Measurements from ENCODE around the gene IFI6.
"Not testable (repeated sequence)": the region's sequence is repeated elsewhere in the genome, so short reads cannot be mapped to it uniquely, and the experiment has no call there.

The IFI6 gene

DNA sequence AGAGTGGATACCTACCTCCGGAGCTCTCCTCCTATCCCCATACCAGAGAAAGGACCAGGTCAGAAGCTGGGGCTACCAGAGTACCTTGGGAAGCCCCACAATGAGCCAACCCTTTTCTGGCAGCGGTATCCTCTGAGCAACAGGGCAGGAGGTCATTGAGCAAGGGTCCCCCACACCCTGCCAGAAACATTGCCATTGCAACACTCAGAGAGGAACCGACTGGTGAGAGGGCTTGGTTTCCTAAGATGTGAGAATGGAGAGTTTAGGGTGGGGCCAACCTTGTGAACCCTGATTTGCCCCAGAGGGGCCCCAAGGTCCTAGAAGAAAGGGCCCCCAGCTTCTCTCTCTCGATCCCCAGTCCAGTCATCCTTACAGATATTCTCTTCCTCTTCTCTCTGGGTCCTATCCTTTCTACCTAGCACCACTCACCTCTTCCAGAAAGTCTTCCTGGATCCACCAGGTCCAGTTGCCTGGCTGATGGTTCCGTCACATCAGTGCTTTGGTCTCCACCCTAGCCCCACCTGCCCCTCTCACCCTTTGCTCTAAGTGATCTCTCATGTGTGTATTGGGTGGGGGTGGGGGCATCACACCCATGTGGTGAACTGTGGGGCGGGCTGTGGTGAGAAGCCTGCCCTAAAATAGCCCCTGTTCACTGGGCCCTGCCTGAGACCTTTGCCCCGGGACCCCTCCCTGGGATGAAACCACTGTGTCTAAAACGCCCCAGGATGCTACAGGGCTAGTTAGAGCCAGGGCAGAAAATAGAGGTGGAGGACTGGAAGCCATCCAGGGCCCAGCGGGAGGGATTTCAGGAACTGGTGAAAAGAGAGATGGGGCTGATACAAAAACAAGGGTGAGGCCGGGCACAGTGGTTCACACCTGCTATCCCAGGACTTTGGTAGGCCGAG lies 45.7 kb downstream of the IFI6 start:
- DNase-seq, result peak; percentile 98

DNA sequence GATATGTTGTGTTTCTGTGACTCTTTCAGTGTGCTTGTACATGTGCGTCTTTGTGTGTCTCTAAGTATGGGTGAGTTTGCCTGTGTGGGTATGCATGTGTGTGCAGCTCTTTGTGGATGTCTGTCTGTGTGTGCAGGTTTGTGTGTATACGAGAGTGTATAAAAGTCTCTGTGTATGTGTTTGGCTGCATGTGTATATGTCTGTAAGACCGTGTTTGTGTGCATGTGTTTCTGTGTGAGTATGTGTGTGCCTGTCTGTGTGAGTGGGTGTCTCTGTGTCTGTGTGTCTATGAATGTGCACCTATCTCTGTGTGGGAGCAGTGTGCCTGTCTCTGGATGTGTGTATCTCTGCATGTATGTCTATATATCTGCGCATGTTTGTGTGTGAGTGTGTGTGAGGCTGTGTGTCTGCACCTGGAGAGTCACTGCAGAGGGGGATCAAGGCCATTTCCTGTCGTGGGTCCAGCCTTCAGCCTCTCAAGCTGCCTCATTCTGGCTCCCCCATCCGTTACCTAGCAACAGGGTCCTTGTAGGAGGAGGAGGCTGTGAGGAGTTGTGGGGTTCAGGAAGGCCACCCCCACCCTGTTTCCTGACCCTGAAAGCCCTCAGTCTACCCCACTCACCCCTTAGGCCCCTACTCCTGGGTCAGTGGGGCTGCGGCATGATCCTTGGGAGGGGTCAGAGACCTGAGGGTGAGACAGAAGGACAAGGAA lies 47.4 kb downstream of the IFI6 start:
- DNase-seq, result no peak

DNA sequence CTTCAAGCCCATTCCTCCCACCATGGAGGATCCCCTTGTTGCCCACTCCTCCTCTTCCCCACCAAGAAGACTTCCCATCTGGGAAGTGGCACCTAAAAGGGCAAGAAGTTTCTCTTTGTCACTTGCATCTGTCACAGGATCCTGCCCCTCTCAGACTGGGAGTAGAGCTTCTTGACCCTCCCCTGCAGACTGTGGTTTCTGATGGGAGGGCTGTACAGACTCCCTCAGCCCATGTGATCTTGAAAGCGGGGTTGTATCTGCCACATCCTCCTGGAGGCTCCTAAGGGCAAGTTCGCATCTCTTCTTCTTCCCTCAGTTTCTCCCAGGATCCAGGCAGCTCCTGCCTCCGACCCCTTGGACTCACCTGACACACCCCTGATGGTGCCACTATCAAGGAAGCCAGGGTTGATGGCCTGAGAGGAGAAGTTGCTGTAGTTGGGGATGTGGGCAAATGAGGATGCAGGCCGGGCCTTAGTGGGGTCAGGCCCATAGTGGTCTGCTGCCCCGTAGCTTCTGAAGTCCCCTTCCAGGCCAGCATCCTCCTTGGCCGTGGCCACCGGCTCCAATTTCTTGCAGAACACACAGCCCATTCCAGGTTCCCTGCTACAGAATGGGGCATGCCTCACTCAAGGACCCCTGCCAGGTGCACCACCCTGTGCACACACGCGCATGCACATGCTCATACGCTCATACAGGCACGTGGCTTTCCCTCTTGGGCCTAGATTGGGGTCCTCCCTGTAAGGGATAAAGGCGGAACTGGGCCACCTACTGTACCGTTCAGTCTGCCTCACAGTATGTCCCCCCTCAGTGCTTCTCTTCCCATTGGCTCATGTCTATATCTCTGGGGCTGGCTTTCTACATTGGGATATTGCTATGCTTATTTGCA lies 48.4 kb downstream of the IFI6 start:
- peak; percentile 45 for DNase-seq

DNA sequence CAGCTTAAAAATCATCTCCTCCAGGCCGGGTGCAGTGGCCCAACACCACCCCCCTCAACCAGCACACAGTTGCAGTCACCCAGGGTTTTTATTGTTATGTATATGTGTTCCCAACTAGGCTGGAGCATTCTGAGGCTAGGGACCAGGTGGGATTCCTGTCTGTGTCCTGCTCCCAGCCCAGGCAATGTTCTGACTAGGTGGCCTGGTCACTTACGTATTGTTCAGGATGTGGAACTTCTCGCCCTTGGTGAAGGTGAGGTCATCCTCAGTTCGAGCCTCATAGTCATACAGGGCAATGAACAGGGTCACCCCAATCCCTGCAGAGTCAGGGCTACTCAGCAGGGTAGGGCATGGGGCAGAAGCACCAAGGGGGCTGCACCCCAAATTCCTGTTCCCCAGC lies 49.2 kb downstream of the IFI6 start:
- peak; percentile 56 for DNase-seq

DNA sequence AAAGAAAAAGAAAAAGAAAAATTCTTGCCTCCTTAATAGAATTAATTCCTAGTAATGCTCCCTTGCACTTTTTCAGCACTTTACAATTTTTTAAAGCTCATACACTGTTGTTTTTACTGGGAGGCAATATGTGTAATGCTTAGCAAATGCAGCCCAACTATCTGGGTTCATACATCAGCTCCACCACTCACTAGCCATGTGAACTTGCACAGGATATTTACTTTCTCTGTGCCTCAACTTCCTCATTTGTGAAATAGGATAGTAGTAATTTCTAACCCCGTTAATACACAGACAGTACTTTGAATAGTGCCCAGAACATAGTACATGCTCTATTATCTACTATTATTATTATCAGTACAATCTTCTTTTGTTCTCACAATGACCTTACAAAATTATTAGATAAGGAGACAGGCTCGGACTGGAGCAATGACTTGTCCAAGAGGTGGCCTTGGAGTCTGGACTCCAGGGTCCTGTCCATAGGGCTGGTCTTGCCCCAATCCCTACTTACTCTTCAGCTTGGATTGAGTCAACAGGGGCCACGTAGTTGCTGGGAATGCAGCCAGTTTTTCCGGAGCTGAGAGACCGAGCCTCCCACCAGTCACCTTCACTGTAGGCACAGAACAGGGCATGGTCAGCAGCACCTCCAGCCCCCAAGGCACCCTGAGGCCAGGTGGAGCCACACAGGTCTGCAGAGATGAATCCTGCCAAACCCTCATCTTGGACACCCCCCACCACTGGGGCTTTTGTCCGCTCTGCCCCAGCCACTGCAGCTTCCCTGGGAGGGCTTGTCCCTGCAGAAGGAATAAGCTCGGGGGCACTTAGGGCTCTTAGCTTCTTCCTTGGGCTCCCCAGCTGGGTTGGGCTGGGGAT lies 50.7 kb downstream of the IFI6 start:
- peak; percentile 68 for DNase-seq

DNA sequence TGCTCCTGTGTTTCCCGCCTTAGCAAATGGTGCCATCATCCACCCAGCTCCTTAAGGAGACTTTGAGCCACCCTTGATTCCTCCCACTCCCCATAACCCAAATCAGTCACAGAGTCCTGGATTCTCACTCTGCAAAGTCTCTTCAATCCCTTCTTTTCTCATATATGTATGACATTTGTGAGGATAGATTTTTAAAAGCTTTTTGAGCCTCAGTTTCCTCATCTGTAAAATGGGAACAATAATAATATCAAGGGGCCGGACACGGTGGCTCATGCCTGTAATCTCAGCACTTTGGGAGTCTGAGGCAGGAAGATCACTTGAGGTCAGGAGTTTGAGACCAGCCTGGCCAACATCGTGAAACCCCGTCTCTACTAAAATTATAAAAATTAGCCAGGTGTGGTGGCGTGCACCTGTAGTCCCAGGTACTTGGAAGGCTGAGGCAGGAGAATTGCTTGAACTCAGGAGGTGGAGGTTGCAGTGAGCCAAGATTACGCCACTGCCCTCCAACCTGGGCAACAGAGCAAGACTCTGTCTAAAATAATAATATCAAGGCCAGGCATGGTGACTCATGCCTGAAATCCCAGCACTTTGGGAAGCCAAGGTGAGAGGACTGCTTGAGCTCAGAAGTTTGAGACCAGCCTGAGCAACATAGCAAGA lies 52.1 kb downstream of the IFI6 start:
- not testable (repeated sequence) for DNase-seq

DNA sequence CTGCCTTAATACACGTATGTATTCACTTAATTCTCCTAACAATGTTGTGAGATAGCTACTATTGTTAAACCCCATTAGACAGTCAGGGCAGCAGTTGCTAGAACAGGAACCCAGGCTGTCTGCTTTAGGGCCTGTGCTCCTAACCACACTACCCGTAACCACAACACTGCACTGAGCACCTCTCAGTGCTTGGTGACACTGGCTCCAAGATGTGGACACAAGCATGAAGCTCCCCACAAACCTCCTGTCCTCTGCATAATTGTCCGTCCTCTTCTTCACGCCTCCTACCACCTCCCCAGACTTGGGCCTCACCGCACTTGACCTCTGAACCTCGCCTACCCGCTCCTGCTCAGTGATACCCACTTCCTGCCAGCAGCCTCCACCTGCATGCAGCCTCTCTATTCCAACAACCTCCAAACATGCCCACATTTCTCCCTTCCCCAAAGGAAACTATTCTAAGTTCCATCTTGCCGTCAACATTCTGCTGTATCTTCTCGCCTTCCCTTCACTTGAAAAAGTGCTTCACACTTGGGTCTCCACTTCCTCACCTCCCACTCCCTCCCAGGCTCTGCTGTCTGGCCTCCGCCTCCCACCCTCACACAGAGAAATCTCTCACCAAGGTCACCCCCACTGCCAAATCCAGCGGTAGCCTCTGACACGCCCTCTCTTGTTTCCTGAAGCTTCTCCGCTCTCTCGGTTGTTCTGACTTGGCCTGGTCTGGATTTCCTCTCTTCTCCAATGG lies 53.5 kb downstream of the IFI6 start:
- DNase-seq, result no peak

DNA sequence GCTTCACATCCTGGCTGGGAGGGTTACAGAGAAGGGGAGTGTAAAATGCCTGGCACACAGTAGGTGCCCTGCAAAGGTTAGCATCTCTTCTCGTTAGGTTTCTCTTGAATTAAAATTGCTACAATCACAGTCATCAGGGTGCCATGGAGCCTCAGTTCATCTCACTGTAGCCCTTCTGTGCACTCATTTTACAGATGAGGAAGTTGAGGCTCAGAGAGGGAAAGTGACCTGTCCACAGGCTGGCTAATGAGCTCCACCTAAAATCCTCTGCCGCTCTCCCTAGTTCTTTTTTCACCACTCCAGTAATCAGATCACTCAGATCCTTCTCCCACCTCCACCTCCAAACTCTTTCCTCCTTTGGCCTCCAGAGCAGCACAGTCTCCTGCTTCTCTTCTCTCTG lies 54.6 kb downstream of the IFI6 start:
- DNase-seq, result no peak

DNA sequence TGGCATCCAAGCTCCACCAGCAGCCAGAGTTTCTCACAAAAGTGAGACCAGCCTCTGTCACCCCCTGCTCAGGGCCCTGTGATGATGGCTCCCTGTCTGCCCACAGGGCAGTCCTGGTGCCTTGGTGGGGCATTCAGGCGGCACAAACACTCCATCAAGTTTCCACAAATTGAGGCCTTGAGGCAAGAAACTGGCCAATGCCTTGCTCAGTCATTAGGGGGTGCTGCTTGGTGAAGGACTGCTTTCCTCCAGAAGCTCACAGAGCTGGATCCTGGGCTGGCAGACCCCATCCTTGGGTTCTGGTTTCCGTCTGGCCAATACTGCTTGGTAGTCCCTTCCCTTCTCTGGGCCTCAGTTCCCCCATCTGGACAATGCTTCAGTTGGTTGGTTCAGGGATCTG lies 55.6 kb downstream of the IFI6 start:
- DNase-seq, result no peak

All from suppressor macrophage treated with lipopolysaccharide for 4 hours (primary cell).